Measurements from ENCODE around the gene SPACA5. TPM values are rescaled to one million over a fixed set of nuclear protein-coding genes. Genes with fewer than 3 reads are reported as not detected.

Gene SPACA5
- total and polyA plus RNA-seq, 2 of the 13 experiments (the other 11 are each of a cell fraction or from before 2014, with no cell fraction given) = not detected

DNA sequence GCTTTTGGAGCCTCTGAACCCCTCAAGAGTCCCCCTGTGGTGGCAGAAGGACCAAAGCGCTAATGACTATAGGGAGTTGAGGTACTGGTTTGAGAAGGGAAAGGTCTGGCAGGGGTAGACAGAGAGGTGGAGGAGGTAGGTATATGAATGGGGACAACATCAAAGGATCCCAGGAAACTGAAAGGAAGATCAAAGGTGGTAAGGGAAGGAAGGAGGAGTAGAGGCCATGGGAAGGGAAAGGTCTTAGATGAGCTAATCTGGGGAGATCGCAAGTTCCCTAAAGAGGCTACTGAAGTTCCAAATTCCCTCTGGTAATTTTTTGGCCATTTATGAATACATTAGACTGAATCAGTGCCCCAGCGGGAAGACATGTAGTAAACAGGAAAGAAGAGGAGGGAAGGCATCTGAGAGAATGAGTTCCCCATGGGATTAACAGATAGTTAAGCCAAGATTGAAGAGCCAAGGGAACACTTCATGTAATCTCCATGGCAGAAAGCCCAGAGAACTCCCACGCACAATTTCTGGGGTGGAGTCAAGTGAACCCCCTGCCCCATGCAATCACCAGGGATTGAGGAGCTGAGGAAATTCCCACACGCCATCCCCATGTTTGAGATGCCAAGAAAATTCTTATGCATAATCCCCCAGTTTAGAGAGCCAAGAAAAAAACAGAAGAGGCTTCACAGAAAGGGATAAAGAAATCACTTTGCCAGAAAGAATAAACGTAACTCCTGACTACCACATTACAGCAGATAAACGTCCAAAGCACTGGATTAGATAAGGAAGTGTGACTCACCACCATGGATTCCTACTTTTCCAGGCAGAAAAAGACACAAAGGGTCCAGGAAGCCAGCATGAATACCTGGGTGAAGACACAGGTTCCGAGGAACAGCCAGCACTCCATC, 38.9 kb downstream of the SPACA5 start:
- ATAC-seq (no peak), FAIRE-seq (no peak), DNase-seq (ENCODE audit: low spot score) (peak; percentile 7)
- Histone ChIP-seq H3K27me3 (ENCODE audit: control insufficient read depth in 1 of 2, insufficient read depth in 2 of 2, low read length in 2 of 2) (no peaks in the 10 kb centered on the region; a peak in 1 of 5 replicates), H3K79me2 (ENCODE audit: insufficient read depth, low read length) (no peaks in the 10 kb centered on the region), H3K9me3 (ENCODE audit: low read length) (no peaks in the 10 kb centered on the region), H3K4me2 (ENCODE audit: low read depth, low read length) (no peak overlapping the region), H4K20me1 (ENCODE audit: insufficient read depth, low read length) (no peaks in the 10 kb centered on the region), H3K27ac (ENCODE audit: extremely low read length, insufficient read depth, low read length) (no peak overlapping the region), H3K9ac (ENCODE audit: insufficient read depth, low read depth, low read length) (no peak overlapping the region), H2AFZ (ENCODE audit: low read length) (no peak overlapping the region), H3K4me1 (ENCODE audit: insufficient read depth, low read length) (no peaks in the 10 kb centered on the region), H3K36me3 (replicated peaks in 1 of 2; ENCODE audit: control insufficient read depth in 1 of 2, insufficient read depth in 2 of 2, low read length in 2 of 2) (no peaks in the 10 kb centered on the region), H3K4me3 (replicated peaks in 1 of 3; ENCODE audit: insufficient read depth in 1 of 3, low read depth in 2 of 3, low read length in 3 of 3) (no peak overlapping the region)
- ChIA-PET POLR2A (no interaction called here), CTCF (ENCODE audit: low intra/inter-chr PET ratio, low total read pairs) (no interaction called here)
- in situ Hi-C loops (cut with HindIII; ENCODE audit: extremely low pct_ligation_motif_present, low pct_unique_long_range_greater_than_20kb) = no loop called here
- BruUV-seq (replicated peaks) = no TSS peak
- TF ChIP-seq FOSL2 (CRISPR knock-in tag; IDR thresholded peaks at IDR 0.05) = peak; percentile 43; the same call in 1 of the 2 replicates
- no peak for TF ChIP-seq NPAS2 (CRISPR knock-in tag; IDR thresholded peaks at IDR 0.05; ENCODE audit: borderline replicate concordance)
- 25% methylated on average over 7 of the region's 8 CpGs for WGBS (ENCODE audit: low lambda C conversion rate)
- intact Hi-C loops (cut with micrococcal nuclease; ENCODE audit: unreplicated experiment) = no loop called here

GRCh38 chrX:48046846-48047245, 40.1 kb downstream of the SPACA5 start:
- ATAC-seq (no peak), FAIRE-seq (no peak), DNase-seq (ENCODE audit: low spot score) (no peak)
- Histone ChIP-seq H3K79me2 (ENCODE audit: insufficient read depth, low read length) (no peaks in the 10 kb centered on the region), H3K4me3 (replicated peaks in 1 of 3; ENCODE audit: insufficient read depth in 1 of 3, low read depth in 2 of 3, low read length in 3 of 3) (no peak overlapping the region), H3K27ac (ENCODE audit: extremely low read length, insufficient read depth, low read length) (no peak overlapping the region), H2AFZ (ENCODE audit: low read length) (no peak overlapping the region), H4K20me1 (ENCODE audit: insufficient read depth, low read length) (no peaks in the 10 kb centered on the region), H3K27me3 (ENCODE audit: control insufficient read depth in 1 of 2, insufficient read depth in 2 of 2, low read length in 2 of 2) (no peaks in the 10 kb centered on the region; a peak in 1 of 5 replicates), H3K36me3 (replicated peaks in 1 of 2; ENCODE audit: control insufficient read depth in 1 of 2, insufficient read depth in 2 of 2, low read length in 2 of 2) (no peaks in the 10 kb centered on the region), H3K9ac (ENCODE audit: insufficient read depth, low read depth, low read length) (no peak overlapping the region), H3K4me2 (ENCODE audit: low read depth, low read length) (no peak overlapping the region), H3K9me3 (ENCODE audit: low read length) (no peaks in the 10 kb centered on the region), H3K4me1 (ENCODE audit: insufficient read depth, low read length) (no peaks in the 10 kb centered on the region)
- 0% methylated on average over 1 of the region's 5 CpGs for WGBS (ENCODE audit: low lambda C conversion rate)
- in situ Hi-C loops (cut with HindIII; ENCODE audit: extremely low pct_ligation_motif_present, low pct_unique_long_range_greater_than_20kb) = no loop called here
- ChIA-PET CTCF (ENCODE audit: low intra/inter-chr PET ratio, low total read pairs) (no interaction called here), POLR2A (no interaction called here)
- no peak for TF ChIP-seq GPN1 (CRISPR knock-in tag; IDR thresholded peaks at IDR 0.05; ENCODE audit: borderline replicate concordance)
- TF ChIP-seq HCFC1 (IDR thresholded peaks at IDR 0.05; ENCODE audit: low read depth, low read length) = no peak
- intact Hi-C loops (cut with micrococcal nuclease; ENCODE audit: unreplicated experiment) = no loop called here
- BruUV-seq (replicated peaks) = no TSS peak
